Ishikawa (cell line): Measurements from ENCODE around the gene TMEM80.

Experiments
- CEBPB ChIP-seq: IDR thresholded peaks from 2 replicates; pipeline ENCODE4 v1.6.1; 2012
- CREB1 ChIP-seq: IDR thresholded peaks from 2 replicates; pipeline ENCODE4 v1.6.1; 2012; ENCODE audit warnings: low read depth
- EGR1 ChIP-seq: IDR thresholded peaks from 2 replicates; pipeline ENCODE4 v1.6.1; 2012
- EP300 ChIP-seq: IDR thresholded peaks from 2 replicates; pipeline ENCODE4 v1.6.1; 2012; ENCODE audit warnings: borderline replicate concordance
- FOXM1 ChIP-seq: IDR thresholded peaks from 2 replicates; pipeline ENCODE4 v1.6.1; 2012; ENCODE audit warnings: low read depth, borderline replicate concordance
- NFIC ChIP-seq: IDR thresholded peaks from 2 replicates; pipeline ENCODE4 v1.6.1; 2012
- RAD21 ChIP-seq: IDR thresholded peaks from 2 replicates; pipeline ENCODE4 v1.6.1; 2012; ENCODE audit warnings: low read depth
- TAF1 ChIP-seq: IDR thresholded peaks from 2 replicates; pipeline ENCODE4 v1.6.1; 2012; ENCODE audit warnings: low read depth, mild to moderate bottlenecking
- TCF12 ChIP-seq: IDR thresholded peaks from 2 replicates; pipeline ENCODE4 v1.6.1; 2012; ENCODE audit warnings: low read depth
- TEAD4 ChIP-seq: IDR thresholded peaks from 2 replicates; pipeline ENCODE4 v1.6.1; 2012
- YY1 ChIP-seq: IDR thresholded peaks from 2 replicates; pipeline ENCODE4 v1.6.1; 2012; ENCODE audit warnings: low read depth
- ZBTB7A ChIP-seq: IDR thresholded peaks from 2 replicates; pipeline ENCODE4 v1.6.1; 2012; ENCODE audit warnings: low read depth
- TF ChIP-seq, protein P1 (sequence below): IDR thresholded peaks from 2 replicates; pipeline ENCODE4 v1.6.1; 2012
- TF ChIP-seq, protein P2 (sequence below): IDR thresholded peaks from 2 replicates; pipeline ENCODE4 v1.6.1; 2012; ENCODE audit warnings: low read depth, mild to moderate bottlenecking
- TF ChIP-seq, protein P3 (sequence below): IDR thresholded peaks from 2 replicates; pipeline ENCODE4 v1.6.1; 2012

The TMEM80 gene

DNA sequence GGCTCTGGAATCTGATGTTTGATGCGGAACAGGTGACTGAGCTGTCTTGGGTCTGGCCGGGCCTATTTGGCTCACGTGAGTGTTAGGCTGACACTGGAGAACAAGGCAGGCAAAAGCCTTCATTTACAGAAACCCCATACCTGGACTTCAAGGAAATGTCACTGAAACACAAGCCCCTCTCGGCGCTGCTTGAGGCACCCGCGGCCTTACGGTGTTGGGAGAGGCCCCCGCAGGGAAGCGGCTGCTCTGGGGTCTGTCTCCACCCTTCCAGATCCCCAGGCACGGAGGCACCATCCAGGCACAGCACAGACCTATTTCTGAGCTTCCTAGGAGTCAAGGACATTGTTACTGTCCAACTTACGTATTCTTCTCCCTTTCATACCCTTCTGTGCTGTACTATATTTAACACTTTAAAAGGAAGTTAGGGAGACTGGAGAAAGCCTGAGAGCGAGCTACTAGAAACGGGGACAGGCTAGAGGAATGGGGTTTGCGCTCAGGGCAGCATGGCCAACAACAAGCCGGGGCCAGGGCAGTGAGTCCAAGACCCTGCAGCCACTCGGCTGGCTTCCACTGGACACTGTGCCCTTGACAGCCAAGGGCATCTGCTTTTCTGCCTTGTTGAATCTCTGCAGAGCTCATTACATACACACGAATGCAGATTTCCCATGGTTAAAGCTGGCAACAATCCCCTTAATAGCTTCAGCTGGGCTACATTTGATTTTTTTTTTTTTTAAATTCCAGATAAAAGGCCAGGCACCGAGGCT is 34.8 kb upstream of the TMEM80 start:
- TF ChIP-seq FOXM1, result no peak
- no peak for TF ChIP-seq CREB1
- TF ChIP-seq, protein P1, sequence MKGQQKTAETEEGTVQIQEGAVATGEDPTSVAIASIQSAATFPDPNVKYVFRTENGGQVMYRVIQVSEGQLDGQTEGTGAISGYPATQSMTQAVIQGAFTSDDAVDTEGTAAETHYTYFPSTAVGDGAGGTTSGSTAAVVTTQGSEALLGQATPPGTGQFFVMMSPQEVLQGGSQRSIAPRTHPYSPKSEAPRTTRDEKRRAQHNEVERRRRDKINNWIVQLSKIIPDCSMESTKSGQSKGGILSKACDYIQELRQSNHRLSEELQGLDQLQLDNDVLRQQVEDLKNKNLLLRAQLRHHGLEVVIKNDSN, result no peak
- no peak for TF ChIP-seq TCF12
- no peak for TF ChIP-seq ZBTB7A
- no peak for TF ChIP-seq CEBPB
- no peak for TF ChIP-seq TEAD4
- no peak for TF ChIP-seq RAD21
- no peak for TF ChIP-seq NFIC
- TF ChIP-seq, protein P2, sequence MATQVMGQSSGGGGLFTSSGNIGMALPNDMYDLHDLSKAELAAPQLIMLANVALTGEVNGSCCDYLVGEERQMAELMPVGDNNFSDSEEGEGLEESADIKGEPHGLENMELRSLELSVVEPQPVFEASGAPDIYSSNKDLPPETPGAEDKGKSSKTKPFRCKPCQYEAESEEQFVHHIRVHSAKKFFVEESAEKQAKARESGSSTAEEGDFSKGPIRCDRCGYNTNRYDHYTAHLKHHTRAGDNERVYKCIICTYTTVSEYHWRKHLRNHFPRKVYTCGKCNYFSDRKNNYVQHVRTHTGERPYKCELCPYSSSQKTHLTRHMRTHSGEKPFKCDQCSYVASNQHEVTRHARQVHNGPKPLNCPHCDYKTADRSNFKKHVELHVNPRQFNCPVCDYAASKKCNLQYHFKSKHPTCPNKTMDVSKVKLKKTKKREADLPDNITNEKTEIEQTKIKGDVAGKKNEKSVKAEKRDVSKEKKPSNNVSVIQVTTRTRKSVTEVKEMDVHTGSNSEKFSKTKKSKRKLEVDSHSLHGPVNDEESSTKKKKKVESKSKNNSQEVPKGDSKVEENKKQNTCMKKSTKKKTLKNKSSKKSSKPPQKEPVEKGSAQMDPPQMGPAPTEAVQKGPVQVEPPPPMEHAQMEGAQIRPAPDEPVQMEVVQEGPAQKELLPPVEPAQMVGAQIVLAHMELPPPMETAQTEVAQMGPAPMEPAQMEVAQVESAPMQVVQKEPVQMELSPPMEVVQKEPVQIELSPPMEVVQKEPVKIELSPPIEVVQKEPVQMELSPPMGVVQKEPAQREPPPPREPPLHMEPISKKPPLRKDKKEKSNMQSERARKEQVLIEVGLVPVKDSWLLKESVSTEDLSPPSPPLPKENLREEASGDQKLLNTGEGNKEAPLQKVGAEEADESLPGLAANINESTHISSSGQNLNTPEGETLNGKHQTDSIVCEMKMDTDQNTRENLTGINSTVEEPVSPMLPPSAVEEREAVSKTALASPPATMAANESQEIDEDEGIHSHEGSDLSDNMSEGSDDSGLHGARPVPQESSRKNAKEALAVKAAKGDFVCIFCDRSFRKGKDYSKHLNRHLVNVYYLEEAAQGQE, result no peak
- TF ChIP-seq EGR1, result no peak
- TF ChIP-seq TAF1, result no peak
- TF ChIP-seq, protein P3, sequence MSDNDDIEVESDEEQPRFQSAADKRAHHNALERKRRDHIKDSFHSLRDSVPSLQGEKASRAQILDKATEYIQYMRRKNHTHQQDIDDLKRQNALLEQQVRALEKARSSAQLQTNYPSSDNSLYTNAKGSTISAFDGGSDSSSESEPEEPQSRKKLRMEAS, result no peak
- no peak for TF ChIP-seq YY1
- TF ChIP-seq EP300, result no peak

DNA sequence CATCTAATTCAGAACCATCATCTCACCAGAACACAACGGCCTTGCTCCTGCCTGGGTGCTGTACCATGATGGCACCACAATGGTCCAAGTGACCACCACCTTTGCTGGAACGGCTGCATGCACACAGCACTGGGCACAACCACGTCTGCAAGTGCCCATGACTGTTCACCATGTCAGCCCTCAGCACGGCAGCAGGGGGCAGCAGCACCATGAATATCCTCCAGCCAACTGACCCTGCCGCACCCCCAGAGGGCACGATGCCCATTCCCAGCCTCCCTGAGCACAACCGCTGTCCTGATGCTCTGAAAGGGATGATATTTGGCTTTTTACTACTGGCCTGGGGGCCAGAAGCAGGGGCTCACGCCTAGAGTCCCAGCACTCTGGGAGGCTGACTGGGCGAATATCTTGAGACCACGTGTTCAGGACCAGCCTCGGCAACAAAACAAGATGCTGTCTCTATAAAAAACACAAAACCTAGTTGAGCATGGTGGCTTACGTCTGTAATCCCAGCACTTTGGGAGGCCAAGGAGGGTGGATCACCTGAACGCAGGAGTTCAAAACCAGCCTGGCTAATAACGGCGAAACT is 32.8 kb upstream of the TMEM80 start:
- no peak for TF ChIP-seq YY1
- no peak for TF ChIP-seq TCF12
- peak; percentile 82 for TF ChIP-seq RAD21

DNA sequence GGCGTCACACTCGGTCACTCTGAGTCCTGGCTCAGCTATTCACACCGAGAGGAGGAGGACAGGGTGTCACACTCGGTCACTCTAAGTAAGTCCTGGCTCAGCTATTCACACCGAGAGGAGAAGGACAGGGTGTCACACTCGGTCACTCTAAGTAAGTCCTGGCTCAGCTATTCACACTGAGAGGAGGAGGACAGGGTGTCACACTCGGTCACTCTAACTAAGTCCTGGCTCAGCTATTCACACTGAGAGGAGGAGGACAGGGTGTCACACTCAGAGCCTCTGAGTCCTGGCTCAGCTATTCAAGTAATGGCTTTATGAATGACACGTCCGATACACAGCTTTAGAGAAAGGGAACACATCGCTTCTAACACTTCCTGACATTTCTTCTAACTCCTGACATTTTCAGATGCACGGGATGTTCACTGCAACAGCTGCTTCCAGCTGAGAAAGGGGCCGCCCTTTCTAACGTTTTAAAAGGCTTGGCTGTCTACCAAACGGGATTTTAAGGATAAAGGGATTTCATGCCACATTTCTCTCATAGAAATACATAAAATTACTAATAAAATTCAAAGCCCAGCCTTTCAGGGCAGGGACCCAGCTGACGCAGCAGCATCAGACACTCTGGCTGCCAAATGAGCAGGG is 30.4 kb upstream of the TMEM80 start:
- TF ChIP-seq ZBTB7A (no peak), TEAD4 (no peak), NFIC (no peak), TAF1 (no peak), RAD21 (no peak), CREB1 (no peak)
- TF ChIP-seq, protein P1, result no peak

DNA sequence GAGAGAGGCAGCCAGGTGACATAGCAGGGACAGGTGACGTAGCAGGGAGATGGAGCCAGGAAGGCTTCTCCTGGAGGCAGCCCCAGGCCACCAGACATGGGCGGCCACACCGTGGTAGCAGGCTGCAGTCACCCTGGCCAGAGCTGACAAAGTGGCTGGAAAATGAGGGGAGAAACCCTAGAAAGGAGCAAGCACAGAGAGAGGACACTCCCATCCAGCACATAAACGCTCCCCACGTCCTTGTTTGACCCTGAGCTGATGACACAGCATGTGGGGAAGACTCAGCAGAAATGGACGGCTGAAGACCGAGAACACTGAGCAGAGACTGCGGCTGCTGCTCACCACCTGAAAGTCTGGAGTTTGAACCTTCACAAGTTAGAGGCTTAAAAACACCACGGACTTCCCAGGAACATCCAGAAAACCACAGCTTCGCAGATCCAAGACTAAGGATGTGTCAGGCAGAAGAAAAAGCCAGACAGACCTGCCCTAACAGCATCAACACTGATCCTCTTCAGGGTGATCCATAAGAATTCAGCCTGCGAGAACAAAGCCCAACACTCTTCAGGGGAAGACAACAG is 29.8 kb upstream of the TMEM80 start:
- TF ChIP-seq TCF12, result no peak
- no peak for TF ChIP-seq EP300
- TF ChIP-seq, protein P2, result no peak
- TF ChIP-seq, protein P3, result no peak
- no peak for TF ChIP-seq FOXM1
- no peak for TF ChIP-seq TAF1
- no peak for TF ChIP-seq RAD21
- TF ChIP-seq, protein P1, result no peak
- TF ChIP-seq EGR1, result no peak
- TF ChIP-seq CREB1, result no peak
- no peak for TF ChIP-seq TEAD4
- TF ChIP-seq NFIC, result no peak
- no peak for TF ChIP-seq CEBPB
- no peak for TF ChIP-seq ZBTB7A
- TF ChIP-seq YY1, result no peak

DNA sequence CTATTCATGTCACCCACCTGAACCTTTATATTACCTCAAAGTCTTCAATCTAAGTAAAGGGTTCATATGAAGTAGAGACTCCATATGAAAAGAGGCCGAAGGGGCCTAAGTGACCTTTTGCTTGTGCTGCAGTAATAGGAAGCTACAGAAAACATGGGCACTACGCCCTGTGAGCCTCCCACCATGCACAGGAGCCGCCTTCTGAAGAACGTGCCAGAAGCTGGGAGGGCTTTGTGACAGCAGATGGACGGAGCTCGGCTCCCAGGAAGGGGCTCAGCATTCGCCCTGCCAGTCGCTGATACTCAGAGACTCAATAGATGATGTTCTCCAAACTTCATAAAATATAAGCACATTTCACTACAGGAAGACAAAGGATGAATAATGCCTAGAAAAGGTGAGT is 21.8 kb upstream of the TMEM80 start:
- TF ChIP-seq RAD21 (no peak), EP300 (no peak), TAF1 (no peak), EGR1 (no peak), CEBPB (no peak), CREB1 (no peak), TCF12 (no peak)
